Endothelial cell of umbilical vein (primary cell): ENCODE measurements around the gene DCLK2. TPM values are rescaled to one million over a fixed set of nuclear protein-coding genes. Genes with fewer than 3 reads are reported as not detected.

ENCODE experiments used
- BruUV-seq: library from RNA; stranded (reverse); fragments of 400-500 nt; replicated peaks from 2 replicates; lab custom pipeline; 2021; lab: Mats Ljungman, UMichigan
- CTCF ChIA-PET: fragments of 300-600, 350-600 bp; sonication (Branson Sonifier 250); formaldehyde crosslinking; loops from one replicate; lab custom pipeline; 2021; ENCODE audit warnings: antibody characterized with exemption, inconsistent platforms; lab: Charles Lee
- POLR2A ChIA-PET: fragments of 300-600, 350-600 bp; sonication (Branson Sonifier 250); formaldehyde crosslinking; loops from one replicate; lab custom pipeline; 2021; ENCODE audit warnings: antibody characterized with exemption, inconsistent platforms; lab: Charles Lee
- DNase-seq: peaks from one replicate; pipeline ENCODE4 v3.0.0-alpha.2; 2011; ENCODE audit warnings: low read depth, low spot score
- FAIRE-seq: peaks from 2 replicates; lab custom pipeline; 2011; peaks lifted over from hg19 to GRCh38; lab: Jason Lieb, UNC
- H2AFZ ChIP-seq: 2 replicates; pipeline ENCODE4 v1.6.0; 2012; ENCODE audit warnings: low read depth, low read length, control low read depth, inconsistent platforms
- H3K27ac ChIP-seq: 2 replicates; pipeline ENCODE4 v1.5.1; 2011; ENCODE audit warnings: low read depth, mild to moderate bottlenecking, control low read depth, low read length, moderate library complexity; ENCODE audit not compliant: insufficient read depth
- H3K27me3 ChIP-seq, 2 experiments: 2 replicates each; pipeline versions ENCODE4 v1.6.0 to v1.6.1; 2011; ENCODE audit warnings: low read length in 2 of 2, mixed read lengths in 1 of 2; ENCODE audit not compliant: control insufficient read depth in 2 of 2, insufficient read depth in 2 of 2
- H3K36me3 ChIP-seq, 2 experiments: 2 replicates in 1 of 2; 3 replicates in 1 of 2; pipeline ENCODE4 v1.5.1; 2011; ENCODE audit warnings: low read length in 2 of 2, mild to moderate bottlenecking in 1 of 2, moderate library complexity in 1 of 2; ENCODE audit not compliant: control insufficient read depth in 2 of 2, insufficient read depth in 2 of 2; ENCODE audit errors: extremely low read depth in 1 of 2
- H3K4me1 ChIP-seq: 3 replicates; pipeline ENCODE4 v1.5.1; 2011; ENCODE audit warnings: mild to moderate bottlenecking, low read length; ENCODE audit not compliant: control insufficient read depth, insufficient read depth; ENCODE audit errors: extremely low read depth
- H3K4me2 ChIP-seq: 2 replicates; pipeline ENCODE4 v1.6.1; 2011; ENCODE audit warnings: low read length, control low read depth, mixed read lengths; ENCODE audit not compliant: insufficient read depth
- H3K4me3 ChIP-seq, 3 experiments: fragments of 200-600 bp in 1 of 3; sonication (generic), shearing (Covaris generic) in 1 of 3; replicated peaks in 1 of 3; 2 replicates each; pipeline ENCODE4 v1.5.1; 2011 to 2016; ENCODE audit warnings: control low read depth in 3 of 3, low read length in 3 of 3, mild to moderate bottlenecking in 2 of 3, inconsistent platforms in 1 of 3, low read depth in 1 of 3, moderate library complexity in 1 of 3; ENCODE audit not compliant: insufficient read depth in 1 of 3
- H3K79me2 ChIP-seq: 2 replicates; pipeline ENCODE4 v1.6.0; 2012; ENCODE audit warnings: low read length, inconsistent platforms; ENCODE audit not compliant: control insufficient read depth, insufficient read depth
- H3K9ac ChIP-seq: replicated peaks from 2 replicates; pipeline ENCODE3; 2011; ENCODE audit warnings: low read length, control low read depth; ENCODE audit not compliant: insufficient read depth; ENCODE audit errors: extremely low read depth
- H3K9me1 ChIP-seq: replicated peaks from 3 replicates; pipeline ENCODE4 v1.6.0; 2011; ENCODE audit warnings: mild to moderate bottlenecking, low read length; ENCODE audit not compliant: control insufficient read depth, insufficient read depth; ENCODE audit errors: extremely low read depth
- H3K9me3 ChIP-seq: replicated peaks from 2 replicates; pipeline ENCODE4 v1.5.1; 2012; ENCODE audit warnings: low read length, inconsistent platforms; ENCODE audit not compliant: control insufficient read depth, insufficient read depth
- H4K20me1 ChIP-seq: replicated peaks from 2 replicates; pipeline ENCODE3; 2011; ENCODE audit warnings: mild to moderate bottlenecking, low read length; ENCODE audit not compliant: control insufficient read depth, insufficient read depth; ENCODE audit errors: extremely low read depth
- FOS ChIP-seq: IDR thresholded peaks from 2 replicates; pipeline ENCODE4 v1.6.1; 2011; ENCODE audit warnings: mild to moderate bottlenecking, low read length, moderate library complexity, borderline replicate concordance; ENCODE audit not compliant: insufficient read depth
- JUN ChIP-seq: IDR thresholded peaks from 2 replicates; pipeline ENCODE4 v1.6.1; 2011; ENCODE audit warnings: borderline replicate concordance, low read depth; ENCODE audit not compliant: insufficient read length, insufficient read depth
- MYC ChIP-seq: IDR thresholded peaks from one replicate; pipeline ENCODE4 v1.6.1; 2011; ENCODE audit warnings: mild to moderate bottlenecking, low read depth, low read length
- POLR2A ChIP-seq: IDR thresholded peaks from 2 replicates; pipeline ENCODE4 v1.6.1; 2012; ENCODE audit warnings: low read depth, mild to moderate bottlenecking, control low read depth, low read length
- dilution Hi-C: fragments of 300-500 bp; cut with MboI; formaldehyde crosslinking; loops from one replicate; pipeline ENCODE4 v1.15.0; 2019; ENCODE audit warnings: low sequenced_read_pairs; ENCODE audit not compliant: extremely low pct_ligation_motif_present
- intact Hi-C: fragments of 100-400 bp; cut with micrococcal nuclease; formaldehyde crosslinking; loops from one replicate; pipeline ENCODE4 v1.10.0; 2022
- polyA plus RNA-seq, 4 experiments: library from polyadenylated mRNA; depleted of rRNA in 3 of 4; stranded (reverse) in 3 of 4; unstranded in 1 of 4; fragments of >200 nt; gene quantifications; 2 replicates each; pipeline versions ENCODE4 v1.2.1 to v1.2.3, GENCODE V29; 2011 to 2012; ENCODE audit warnings: missing spikeins in 1 of 4
- small RNA-seq: library from RNA; depleted of rRNA; stranded (forward); fragments of <200 nt; gene quantifications from one replicate; pipeline ENCODE3, GENCODE V24; 2012; ENCODE audit warnings: low replicate concordance, low read depth; ENCODE audit not compliant: insufficient read depth, insufficient read length
- total RNA-seq: library from RNA; stranded (reverse); gene quantifications from 2 replicates; pipeline ENCODE4 v1.2.3, GENCODE V29; 2021

The DCLK2 gene
- total and polyA plus RNA-seq, 2 donors (not counting 3 experiments of a cell fraction or from before 2014, with no cell fraction given), result 1.7 to 4.7 TPM

GRCh38 chr4:150305995-150306394 lies 227.8 kb downstream of the DCLK2 start:
- FAIRE-seq, result no peak
- BruUV-seq, result no TSS peak
- Histone ChIP-seq H3K9me3 (no peaks in the 10 kb centered on the region), H3K4me3 (no peak overlapping the region), H3K9ac (peak overlapping the region; percentile 64), H3K36me3 (no peaks in the 10 kb centered on the region), H2AFZ (peak overlapping the region; percentile 42), H3K4me2 (peak overlapping the region; percentile 27), H3K4me1 (peaks cover 62% of the 10 kb centered on the region), H3K27me3 (no peaks in the 10 kb centered on the region), H3K9me1 (no peaks in the 10 kb centered on the region), H3K79me2 (no peaks in the 10 kb centered on the region), H3K27ac (peak overlapping the region; percentile 78), H4K20me1 (no peaks in the 10 kb centered on the region)
- dilution Hi-C loops, result no loop called here
- peak; percentile 57 for TF ChIP-seq FOS
- peak; percentile 37 for TF ChIP-seq JUN
- TF ChIP-seq POLR2A, result no peak
- POLR2A ChIA-PET, result no interaction called here
- peak; percentile 80 for DNase-seq
- intact Hi-C loops, result loop anchor here (5.0 kb wide), 3 partner anchors 71 to 276 kb away; partner anchors contain the start of gene MAB21L2
- CTCF ChIA-PET, result interaction anchor here (1.9 kb wide), 1 partner anchor 561 kb away, joined by 6 read pairs; no protein-coding TSS in a partner anchor

DNA sequence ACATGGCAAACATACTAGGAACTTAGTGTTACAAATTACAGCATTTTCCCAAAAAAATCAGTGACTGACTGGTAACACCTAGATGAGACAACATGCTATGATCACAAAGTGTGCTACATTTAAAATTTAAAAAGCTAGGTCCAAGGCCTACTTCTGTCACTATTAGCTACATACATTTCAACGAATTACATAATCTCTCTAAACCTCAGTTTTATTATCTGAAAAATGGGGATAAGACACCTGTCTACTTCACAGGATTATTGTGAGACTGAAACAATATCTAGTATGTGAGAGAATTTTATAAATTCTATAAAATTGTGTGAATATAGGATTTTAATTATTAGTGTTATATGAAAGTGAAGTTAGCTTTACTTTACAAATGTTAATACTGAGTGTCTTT lies 228.5 kb downstream of the DCLK2 start:
- ChIA-PET POLR2A (no interaction called here), CTCF (interaction anchor here (1.9 kb wide), 1 partner anchor 560 kb away, joined by 6 read pairs; no protein-coding TSS in a partner anchor)
- Histone ChIP-seq H3K27me3 (no peaks in the 10 kb centered on the region), H3K9me1 (no peaks in the 10 kb centered on the region), H3K36me3 (no peaks in the 10 kb centered on the region), H3K4me2 (peak overlapping the region; percentile 27), H3K9me3 (no peaks in the 10 kb centered on the region), H3K9ac (peak overlapping the region; percentile 64), H3K4me1 (peaks cover 62% of the 10 kb centered on the region), H3K79me2 (no peaks in the 10 kb centered on the region), H4K20me1 (no peaks in the 10 kb centered on the region), H3K4me3 (no peak overlapping the region), H3K27ac (peak overlapping the region; percentile 78), H2AFZ (no peak overlapping the region)
- no TSS peak for BruUV-seq
- dilution Hi-C loops (no loop called here), intact Hi-C loops (loop anchor here (5.0 kb wide), 3 partner anchors 71 to 276 kb away; partner anchors contain the start of gene MAB21L2)
- DNase-seq, result no peak
- FAIRE-seq, result no peak
- no peak for TF ChIP-seq MYC
- no peak for TF ChIP-seq FOS

Small RNAs within 50 kb of the gene (small RNA-seq; reads per million reads assigned to genes)
- gene RNU7-194P, result not detected
